Measurements from ENCODE around the gene TMEM120A. TPM values are rescaled to one million over a fixed set of nuclear protein-coding genes. Genes with fewer than 3 reads are reported as not detected.
A peak's percentile ranks its signal among the peaks of the same experiment; 100 is the strongest.
"Not testable (repeated sequence)": the region's sequence is repeated elsewhere in the genome, so short reads cannot be mapped to it uniquely, and the experiment has no call there.

TMEM120A gene
- total RNA-seq, 2 donors from 2014 or later = 35.3 to 50.0 TPM

- Histone ChIP-seq H3K36me3 (peaks cover 5% of the 10 kb centered on the region), H3K27ac (no peak overlapping the region)
Measured at GRCh38 chr7:76022026-76022780, 27.8 kb upstream of the TMEM120A start.

GRCh38 chr7:76020031-76020714, 25.8 kb upstream of the TMEM120A start:
- H3K9me3 ChIP-seq = no peaks in the 10 kb centered on the region
- TF ChIP-seq, protein P1, sequence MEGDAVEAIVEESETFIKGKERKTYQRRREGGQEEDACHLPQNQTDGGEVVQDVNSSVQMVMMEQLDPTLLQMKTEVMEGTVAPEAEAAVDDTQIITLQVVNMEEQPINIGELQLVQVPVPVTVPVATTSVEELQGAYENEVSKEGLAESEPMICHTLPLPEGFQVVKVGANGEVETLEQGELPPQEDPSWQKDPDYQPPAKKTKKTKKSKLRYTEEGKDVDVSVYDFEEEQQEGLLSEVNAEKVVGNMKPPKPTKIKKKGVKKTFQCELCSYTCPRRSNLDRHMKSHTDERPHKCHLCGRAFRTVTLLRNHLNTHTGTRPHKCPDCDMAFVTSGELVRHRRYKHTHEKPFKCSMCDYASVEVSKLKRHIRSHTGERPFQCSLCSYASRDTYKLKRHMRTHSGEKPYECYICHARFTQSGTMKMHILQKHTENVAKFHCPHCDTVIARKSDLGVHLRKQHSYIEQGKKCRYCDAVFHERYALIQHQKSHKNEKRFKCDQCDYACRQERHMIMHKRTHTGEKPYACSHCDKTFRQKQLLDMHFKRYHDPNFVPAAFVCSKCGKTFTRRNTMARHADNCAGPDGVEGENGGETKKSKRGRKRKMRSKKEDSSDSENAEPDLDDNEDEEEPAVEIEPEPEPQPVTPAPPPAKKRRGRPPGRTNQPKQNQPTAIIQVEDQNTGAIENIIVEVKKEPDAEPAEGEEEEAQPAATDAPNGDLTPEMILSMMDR (IDR thresholded peaks at IDR 0.05) = peak; percentile 87 to 94

More at GRCh38 chr7:76022026-76022780, 27.8 kb upstream of the TMEM120A start:
- no peak for DNase-seq (ENCODE audit: low spot score)
- Histone ChIP-seq H3K4me1 (no peaks in the 10 kb centered on the region), H3K4me3 (no peak overlapping the region), H3K9me3 (no peaks in the 10 kb centered on the region), H3K27me3 (no peaks in the 10 kb centered on the region)
- TF ChIP-seq, protein P1 (IDR thresholded peaks at IDR 0.05) = no peak

DNA sequence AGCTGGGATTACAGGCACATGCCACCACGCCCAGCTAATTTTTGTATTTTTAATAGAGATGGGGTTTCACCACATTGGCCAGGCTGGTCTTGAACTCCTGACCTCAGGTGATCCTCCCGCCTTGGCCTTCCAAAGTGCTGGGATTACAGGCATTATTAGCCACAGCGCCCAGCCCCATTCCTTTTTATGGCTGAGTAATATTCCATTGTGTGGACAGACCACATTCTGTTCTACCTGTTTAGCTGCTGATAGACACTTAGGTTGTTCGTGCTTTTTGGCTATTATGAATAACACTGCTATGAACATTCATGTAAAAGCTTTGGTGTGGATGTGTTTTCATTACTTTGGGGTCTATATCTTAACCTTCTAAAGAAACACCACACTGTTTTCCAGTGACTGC, 24.1 kb upstream of the TMEM120A start:
- not testable (repeated sequence) for DNase-seq (ENCODE audit: low spot score); H3K27me3 ChIP-seq; H3K36me3 ChIP-seq; H3K4me1 ChIP-seq; H3K27ac ChIP-seq; H3K9me3 ChIP-seq; H3K4me3 ChIP-seq

More at GRCh38 chr7:76020031-76020714, 25.8 kb upstream of the TMEM120A start:
- no peaks in the 10 kb centered on the region for H3K27me3 ChIP-seq
- peaks cover 5% of the 10 kb centered on the region for H3K36me3 ChIP-seq
- no peaks in the 10 kb centered on the region for H3K4me1 ChIP-seq
- H3K4me3 ChIP-seq = no peak overlapping the region
- H3K27ac ChIP-seq = no peak overlapping the region
- peak; percentile 77 for DNase-seq (ENCODE audit: low spot score)

GRCh38 chr7:76016191-76016947, 22.0 kb upstream of the TMEM120A start:
- H3K27me3 ChIP-seq = no peaks in the 10 kb centered on the region
- no peak overlapping the region for H3K27ac ChIP-seq
- DNase-seq (ENCODE audit: low spot score) = no peak
- no peak overlapping the region for H3K4me3 ChIP-seq
- TF ChIP-seq, protein P1 (IDR thresholded peaks at IDR 0.05) = no peak
- H3K36me3 ChIP-seq = peaks cover 2% of the 10 kb centered on the region
- H3K9me3 ChIP-seq = no peaks in the 10 kb centered on the region
- peaks cover 0 to 7% of the 10 kb centered on the region in 2 donors for H3K4me1 ChIP-seq

GRCh38 chr7:76011442-76011861, 17.1 kb upstream of the TMEM120A start:
- Histone ChIP-seq H3K27me3 (no peaks in the 10 kb centered on the region), H3K36me3 (no peaks in the 10 kb centered on the region), H3K4me1 (peaks cover 0 to 26% of the 10 kb centered on the region in 2 donors), H3K9me3 (no peaks in the 10 kb centered on the region), H3K4me3 (no peak overlapping the region), H3K27ac (peak overlapping the region; percentile 55 to 62)
- TF ChIP-seq, protein P1 (IDR thresholded peaks at IDR 0.05) = no peak
- DNase-seq (ENCODE audit: low spot score) = peak; percentile 74

Data from right atrium auricular region (tissue), 2 donors.